Muscle layer of colon (tissue), 2 donors: Measurements from ENCODE around the gene DSCAM.

ENCODE experiments used
- H3K27ac ChIP-seq: one replicate; pipeline ENCODE4 v1.7.0; 2013; ENCODE audit warnings: low read depth, mild to moderate bottlenecking, low read length, moderate library complexity
- H3K27me3 ChIP-seq, 2 donors: one replicate each; pipeline ENCODE4 v1.7.0; 2013; ENCODE audit warnings: low read length in 2 of 2, mild to moderate bottlenecking in 2 of 2; ENCODE audit not compliant: insufficient read depth in 2 of 2, control insufficient read depth in 1 of 2
- H3K36me3 ChIP-seq: one replicate; pipeline ENCODE4 v1.7.0; 2013; ENCODE audit warnings: mild to moderate bottlenecking, low read length; ENCODE audit not compliant: insufficient read depth
- H3K4me1 ChIP-seq: one replicate; pipeline ENCODE4 v1.7.0; 2013; ENCODE audit warnings: mild to moderate bottlenecking, low read length; ENCODE audit not compliant: insufficient read depth
- H3K4me3 ChIP-seq, 2 donors: one replicate each; pipeline ENCODE4 v1.7.0; 2013; ENCODE audit warnings: low read length in 2 of 2, low read depth in 1 of 2, mild to moderate bottlenecking in 1 of 2, moderate library complexity in 1 of 2
- H3K9ac ChIP-seq: one replicate; pipeline ENCODE4 v1.7.0; 2013; ENCODE audit warnings: low read length
- H3K9me3 ChIP-seq: one replicate; pipeline ENCODE4 v1.7.0; 2013; ENCODE audit warnings: mild to moderate bottlenecking, low read length
- donor health status: abdominal sarcoma.
- donor health status: Adenocarcinoma of cecum.

The DSCAM gene

DNA sequence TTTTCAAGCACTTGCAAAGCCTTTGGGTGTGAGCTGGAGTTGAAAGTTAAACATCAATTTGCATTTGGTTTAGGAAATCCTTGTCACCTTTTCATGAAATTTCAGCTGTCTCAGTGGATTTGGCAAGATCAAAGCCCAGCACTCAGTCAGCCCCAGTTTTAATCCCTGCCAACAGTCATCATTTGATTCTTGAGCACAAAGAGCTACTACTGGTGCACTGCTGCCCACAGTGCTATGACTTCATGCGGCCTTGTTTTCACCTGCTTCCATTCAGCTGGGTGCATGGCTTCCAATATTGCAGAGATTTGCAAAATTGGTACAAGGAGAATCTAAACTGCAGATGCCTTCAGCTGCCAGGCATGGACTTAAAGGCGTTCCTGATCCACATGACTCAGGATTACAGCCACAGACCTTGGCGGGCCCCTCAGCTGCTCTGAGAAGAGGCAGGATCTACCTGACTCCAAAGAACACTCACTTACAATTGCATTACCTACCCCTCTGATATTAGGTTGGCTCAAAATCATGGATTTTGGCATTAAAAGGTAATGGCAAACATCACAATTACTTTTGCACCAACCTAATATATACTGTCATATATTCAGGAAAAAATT, 259.1 kb downstream of the DSCAM start:
- H3K9ac ChIP-seq = no peak overlapping the region
- no peak overlapping the region for H3K4me3 ChIP-seq
- no peaks in the 10 kb centered on the region for H3K36me3 ChIP-seq
- H3K4me1 ChIP-seq = no peaks in the 10 kb centered on the region
- no peak overlapping the region for H3K27ac ChIP-seq
- H3K9me3 ChIP-seq = no peaks in the 10 kb centered on the region
- H3K27me3 ChIP-seq = no peaks in the 10 kb centered on the region

DNA sequence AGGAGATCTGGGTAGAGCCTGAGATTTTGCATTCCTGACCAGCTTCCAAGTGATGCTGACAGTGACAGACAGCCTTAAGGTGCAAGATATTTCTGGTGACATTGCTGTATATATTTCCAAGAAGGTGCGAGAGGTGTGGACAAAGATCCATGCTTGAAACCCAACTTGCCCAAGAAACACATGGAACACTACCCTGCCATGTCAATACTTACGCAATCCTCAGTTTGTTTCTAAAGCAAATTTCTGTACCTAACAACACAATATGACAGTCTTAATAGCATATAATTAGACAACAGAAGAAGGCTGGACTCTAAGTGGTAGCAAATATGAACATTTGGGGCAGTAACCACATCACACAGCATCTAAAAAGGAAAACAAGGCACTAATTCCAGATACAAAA, 260.4 kb downstream of the DSCAM start:
- H3K9me3 ChIP-seq = no peaks in the 10 kb centered on the region
- H3K27me3 ChIP-seq = no peaks in the 10 kb centered on the region
- H3K4me3 ChIP-seq = no peak overlapping the region
- H3K4me1 ChIP-seq = no peaks in the 10 kb centered on the region
- H3K9ac ChIP-seq = no peak overlapping the region
- no peaks in the 10 kb centered on the region for H3K36me3 ChIP-seq
- H3K27ac ChIP-seq = no peak overlapping the region

DNA sequence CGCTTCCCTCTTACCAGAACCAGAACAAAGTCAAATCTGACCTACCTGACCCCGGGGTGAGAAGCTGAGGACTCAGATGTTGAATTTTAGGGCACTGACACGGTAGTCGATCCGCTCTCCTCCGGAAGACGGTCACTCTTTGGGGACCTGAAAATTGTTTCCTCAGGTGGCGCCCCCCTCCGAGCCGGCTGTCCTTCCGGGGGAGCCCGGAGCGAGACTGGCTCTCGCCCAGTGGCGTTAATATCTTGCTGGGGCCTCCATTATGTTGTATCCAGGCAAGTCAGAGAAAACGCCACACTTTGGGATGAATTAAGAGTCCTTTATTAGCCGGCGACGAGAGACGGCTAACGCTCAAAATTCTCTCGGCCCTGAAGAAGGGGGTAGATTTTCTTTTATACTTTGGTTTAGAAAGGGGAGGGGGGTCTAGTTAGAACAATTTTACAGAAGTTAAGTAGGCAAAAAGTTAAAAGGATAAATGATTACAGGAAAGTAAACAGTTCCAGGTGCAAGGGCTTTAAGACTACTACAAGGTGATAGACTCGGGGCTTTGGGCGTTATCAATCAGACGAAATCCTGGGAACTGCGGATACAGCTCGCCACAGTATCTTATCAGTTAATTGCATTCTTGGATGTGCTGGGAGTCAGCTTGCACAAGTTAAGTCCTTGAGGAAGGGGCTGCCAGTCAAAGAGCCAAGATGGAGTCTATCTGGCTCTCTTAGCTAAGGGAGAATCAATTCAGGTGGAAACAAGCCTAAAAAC, 269.5 kb downstream of the DSCAM start:
- no peaks in the 10 kb centered on the region for H3K4me1 ChIP-seq
- H3K9me3 ChIP-seq = no peaks in the 10 kb centered on the region
- H3K36me3 ChIP-seq = no peaks in the 10 kb centered on the region
- H3K27me3 ChIP-seq = no peaks in the 10 kb centered on the region
- H3K4me3 ChIP-seq = no peak overlapping the region
- no peak overlapping the region for H3K27ac ChIP-seq
- no peak overlapping the region for H3K9ac ChIP-seq

DNA sequence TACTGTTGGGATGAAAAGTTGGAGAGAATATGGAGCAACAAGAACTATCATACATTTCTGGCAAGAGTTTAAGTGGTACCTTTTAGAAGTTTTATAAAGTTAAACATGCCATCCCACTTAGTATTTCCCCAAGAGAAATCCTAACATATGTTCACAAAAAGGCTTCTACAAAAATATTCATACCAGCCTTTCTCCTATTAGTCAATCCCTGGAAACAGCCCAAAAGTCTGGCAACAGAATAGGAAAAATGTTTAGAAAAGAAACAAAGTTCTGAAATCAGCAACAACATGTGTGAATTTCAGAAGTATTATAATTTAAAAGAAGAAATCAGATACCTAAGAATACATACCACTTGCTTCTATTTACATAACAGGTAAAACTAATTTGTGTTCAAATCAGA, 271.0 kb downstream of the DSCAM start:
- H3K9ac ChIP-seq = no peak overlapping the region

DNA sequence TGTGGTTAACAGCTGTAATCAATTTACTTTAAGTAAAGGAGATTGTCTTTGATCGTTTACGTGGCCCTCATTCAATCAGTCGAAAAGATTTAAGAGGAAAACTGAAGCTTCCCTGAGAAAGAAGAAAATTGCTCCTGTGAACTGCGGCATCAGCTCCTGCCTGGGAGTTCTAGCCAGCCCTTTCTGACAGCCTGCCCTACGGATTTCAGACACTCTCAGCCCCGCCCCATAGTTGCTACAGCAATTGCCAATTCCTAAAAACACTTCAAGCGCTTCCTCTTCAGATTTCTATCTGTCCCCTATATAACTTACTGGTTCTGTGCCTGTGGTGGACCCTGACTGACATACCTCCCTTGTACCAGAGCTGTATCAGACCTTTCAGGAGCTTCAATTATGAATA, 277.6 kb downstream of the DSCAM start:
- H3K4me3 ChIP-seq = no peak overlapping the region

More for the DNA sequence above, 271.0 kb downstream of the DSCAM start:
- Histone ChIP-seq H3K4me1 (no peaks in the 10 kb centered on the region), H3K9me3 (no peaks in the 10 kb centered on the region), H3K4me3 (no peak overlapping the region), H3K27ac (no peak overlapping the region), H3K36me3 (no peaks in the 10 kb centered on the region), H3K27me3 (no peaks in the 10 kb centered on the region)

DNA sequence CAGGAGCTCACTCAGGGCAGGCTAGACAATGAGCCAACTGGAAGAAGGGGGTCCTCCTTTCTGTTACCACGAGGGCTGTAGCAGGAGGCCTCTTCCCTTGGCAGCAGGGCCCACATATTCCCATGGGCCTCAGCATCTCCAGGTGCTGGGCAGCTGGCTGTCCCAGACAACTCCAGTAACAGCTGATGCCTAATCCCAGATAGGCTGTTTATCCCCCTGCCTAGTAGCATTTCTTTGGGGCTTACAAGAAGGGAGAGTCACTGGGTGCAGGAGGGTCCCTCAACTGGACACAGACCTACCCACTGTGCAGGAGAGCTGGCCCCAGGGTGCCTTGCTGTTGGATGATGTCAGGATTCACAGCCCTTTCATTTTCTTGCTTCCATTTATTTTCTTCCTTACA, 278.2 kb downstream of the DSCAM start:
- Histone ChIP-seq H3K9ac (no peak overlapping the region), H3K36me3 (no peaks in the 10 kb centered on the region), H3K4me1 (no peaks in the 10 kb centered on the region), H3K9me3 (no peaks in the 10 kb centered on the region), H3K27me3 (no peaks in the 10 kb centered on the region), H3K27ac (no peak overlapping the region), H3K4me3 (no peak overlapping the region)

More for the DNA sequence above, 277.6 kb downstream of the DSCAM start:
- Histone ChIP-seq H3K4me1 (no peaks in the 10 kb centered on the region), H3K27ac (no peak overlapping the region), H3K9me3 (no peaks in the 10 kb centered on the region), H3K27me3 (no peaks in the 10 kb centered on the region), H3K9ac (no peak overlapping the region), H3K36me3 (no peaks in the 10 kb centered on the region)

DNA sequence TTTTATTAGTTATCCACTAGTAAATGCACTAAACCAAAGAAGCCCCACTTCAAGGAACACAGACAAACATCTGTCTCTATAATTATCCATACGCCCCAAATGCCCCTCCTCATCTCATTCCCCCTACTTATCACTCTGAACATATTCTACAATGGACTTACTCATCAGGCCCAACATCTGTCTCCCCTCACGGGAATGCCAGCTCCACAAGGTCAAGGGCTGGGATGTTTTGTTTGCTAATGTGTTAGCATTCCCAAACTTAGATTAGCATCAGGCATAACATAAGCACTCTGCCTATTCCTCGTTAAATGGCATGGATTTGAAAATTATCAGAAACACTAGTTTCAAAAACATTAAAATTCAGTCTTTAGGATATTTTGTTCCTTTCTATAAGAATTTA, 279.5 kb downstream of the DSCAM start:
- H3K4me1 ChIP-seq = no peaks in the 10 kb centered on the region
- no peak overlapping the region for H3K4me3 ChIP-seq
- no peak overlapping the region for H3K27ac ChIP-seq
- no peaks in the 10 kb centered on the region for H3K9me3 ChIP-seq
- H3K9ac ChIP-seq = no peak overlapping the region
- H3K27me3 ChIP-seq = no peaks in the 10 kb centered on the region
- H3K36me3 ChIP-seq = no peaks in the 10 kb centered on the region

DNA sequence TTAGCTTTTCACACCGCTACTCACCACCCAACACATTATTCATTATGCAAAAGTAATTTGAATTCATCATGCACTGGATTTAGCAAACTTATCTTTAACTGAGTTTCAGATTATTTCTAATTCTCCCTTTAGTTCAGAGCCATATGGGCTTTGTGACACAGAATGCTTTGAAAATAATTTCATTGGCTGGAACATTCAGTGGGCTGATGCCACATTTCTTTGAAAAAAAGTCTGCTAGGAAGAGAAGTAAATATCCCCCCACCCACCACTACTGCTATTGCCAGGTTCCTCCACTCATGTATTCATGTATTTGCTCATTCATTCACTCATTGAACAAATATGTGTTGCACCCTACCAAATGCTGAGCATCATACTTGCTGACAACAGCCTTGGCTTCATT, 280.5 kb downstream of the DSCAM start:
- no peaks in the 10 kb centered on the region for H3K36me3 ChIP-seq
- H3K9me3 ChIP-seq = no peaks in the 10 kb centered on the region
- H3K27ac ChIP-seq = no peak overlapping the region
- H3K9ac ChIP-seq = no peak overlapping the region
- no peaks in the 10 kb centered on the region for H3K4me1 ChIP-seq
- no peaks in the 10 kb centered on the region for H3K27me3 ChIP-seq
- no peak overlapping the region for H3K4me3 ChIP-seq

DNA sequence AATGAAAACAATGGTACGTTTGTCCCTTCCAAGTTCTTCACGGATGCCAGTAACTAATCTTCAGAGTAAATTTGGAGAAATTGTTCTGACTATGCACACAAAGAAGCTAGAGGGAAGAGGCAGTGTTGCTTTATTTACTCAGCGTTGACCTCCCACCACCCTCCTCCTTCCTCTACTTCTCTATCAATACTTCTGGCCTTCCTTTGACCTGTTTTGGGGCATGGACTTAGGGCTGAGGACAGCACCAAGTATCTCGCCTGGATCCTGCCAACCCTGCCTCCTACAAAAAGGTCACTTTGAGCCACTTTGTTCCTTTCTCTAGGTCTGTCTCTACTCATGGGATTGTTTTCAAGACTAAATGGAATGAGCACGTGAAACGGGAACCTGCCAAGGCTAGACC, 282.6 kb downstream of the DSCAM start:
- Histone ChIP-seq H3K4me3 (no peak overlapping the region), H3K27me3 (no peaks in the 10 kb centered on the region), H3K9ac (no peak overlapping the region), H3K9me3 (no peaks in the 10 kb centered on the region), H3K36me3 (no peaks in the 10 kb centered on the region), H3K27ac (no peak overlapping the region), H3K4me1 (no peaks in the 10 kb centered on the region)

DNA sequence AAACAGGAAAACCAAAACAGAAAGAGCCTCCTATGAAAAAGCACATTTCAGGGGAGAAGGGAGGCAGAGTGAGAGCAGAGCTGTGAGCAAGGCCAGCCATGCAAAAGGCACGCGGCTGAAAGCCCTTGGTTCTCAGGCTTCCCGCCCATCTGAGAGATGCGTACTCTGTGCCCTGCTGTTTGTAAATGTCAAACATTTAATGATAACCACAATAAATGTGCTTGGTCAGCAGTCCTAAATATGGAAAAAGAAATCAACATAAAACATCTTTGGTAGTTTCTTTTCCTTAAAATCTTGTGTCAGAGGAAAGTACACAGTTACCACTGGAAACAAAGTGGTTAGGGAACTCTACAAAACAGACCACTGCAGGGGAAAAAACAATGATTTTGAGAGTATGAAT, 283.1 kb downstream of the DSCAM start:
- no peak overlapping the region for H3K27ac ChIP-seq
- H3K4me3 ChIP-seq = no peak overlapping the region
- H3K27me3 ChIP-seq = no peaks in the 10 kb centered on the region

DNA sequence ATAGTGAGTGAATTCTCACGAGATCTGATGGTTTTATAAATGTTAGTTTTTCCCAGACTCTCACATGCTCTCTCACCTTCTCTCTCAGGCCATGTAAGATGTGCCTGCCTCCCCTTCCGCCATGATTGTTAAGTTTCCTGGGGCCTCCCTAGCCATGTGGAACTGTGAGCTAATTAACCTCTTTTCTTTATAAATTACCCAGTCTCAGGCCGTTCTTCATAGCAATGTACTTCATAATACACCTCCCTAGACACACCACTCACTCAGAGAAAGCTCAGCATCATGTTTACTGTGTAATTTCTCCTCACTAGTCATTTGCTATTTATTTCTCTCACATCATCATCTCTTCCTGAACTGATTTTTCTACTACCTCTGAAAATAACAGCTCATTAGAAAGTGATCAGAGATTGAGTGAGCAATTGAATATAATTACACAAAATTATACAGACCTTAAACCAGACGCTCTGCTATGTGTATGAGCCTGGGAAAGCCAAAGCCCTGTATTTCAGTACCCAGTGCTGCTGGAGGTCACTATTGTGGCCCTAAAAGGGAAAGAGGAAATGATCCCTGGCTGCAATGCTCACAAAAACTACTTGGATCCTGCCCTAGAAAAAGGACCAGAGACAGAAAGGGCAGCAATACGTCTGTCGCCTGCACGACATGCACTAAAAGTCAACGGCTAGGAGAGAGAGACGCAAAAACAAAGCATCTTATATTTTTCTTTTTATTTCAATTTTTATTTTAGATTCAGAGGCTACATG, 284.5 kb downstream of the DSCAM start:
- Histone ChIP-seq H3K27me3 (no peaks in the 10 kb centered on the region), H3K27ac (no peak overlapping the region), H3K9ac (no peak overlapping the region), H3K36me3 (no peaks in the 10 kb centered on the region), H3K4me3 (no peak overlapping the region), H3K9me3 (no peaks in the 10 kb centered on the region), H3K4me1 (no peaks in the 10 kb centered on the region)

More for the DNA sequence above, 283.1 kb downstream of the DSCAM start:
- Histone ChIP-seq H3K9ac (no peak overlapping the region), H3K4me1 (no peaks in the 10 kb centered on the region), H3K9me3 (no peaks in the 10 kb centered on the region), H3K36me3 (no peaks in the 10 kb centered on the region)
